ENCODE measurements around the gene SUN5.

The SUN5 gene

GRCh38 chr20:33024609-33025317 lies 20.5 kb upstream of the SUN5 start:
- Histone ChIP-seq H3K79me2 (ENCODE audit: control insufficient read depth, low read length) (no peaks in the 10 kb centered on the region), H3K36me3 (ENCODE audit: control insufficient read depth, low read length) (no peaks in the 10 kb centered on the region), H3K27ac (ENCODE audit: low read depth, low read length) (no peak overlapping the region), H3K4me2 (ENCODE audit: low read length) (no peak overlapping the region), H3K4me3 (ENCODE audit: low read length) (no peak overlapping the region), H3K4me1 (ENCODE audit: control insufficient read depth, low read length) (no peaks in the 10 kb centered on the region), H3K27me3 (ENCODE audit: control insufficient read depth, low read length) (no peaks in the 10 kb centered on the region), H3K9me2 (replicated peaks; ENCODE audit: control insufficient read depth, low read length) (no peaks in the 10 kb centered on the region), H3K9me3 (ENCODE audit: control insufficient read depth, insufficient read depth, low read length) (no peaks in the 10 kb centered on the region), H4K20me1 (ENCODE audit: control insufficient read depth, insufficient read depth, low read depth, low read length) (no peaks in the 10 kb centered on the region), H3F3A (ENCODE audit: control insufficient read depth, insufficient read depth) (no peaks in the 10 kb centered on the region)
- TF ChIP-seq CTCF (IDR thresholded peaks at IDR 0.05; ENCODE audit: low read depth, low read length, poor library complexity, severe bottlenecking): no peak

GRCh38 chr20:33024243-33024560 lies 20.0 kb upstream of the SUN5 start:
- Histone ChIP-seq H3K4me2 (ENCODE audit: low read length) (no peak overlapping the region), H3K36me3 (ENCODE audit: control insufficient read depth, low read length) (no peaks in the 10 kb centered on the region), H3K9me3 (ENCODE audit: control insufficient read depth, insufficient read depth, low read length) (no peaks in the 10 kb centered on the region), H3K9me2 (replicated peaks; ENCODE audit: control insufficient read depth, low read length) (no peaks in the 10 kb centered on the region), H3K27me3 (ENCODE audit: control insufficient read depth, low read length) (no peaks in the 10 kb centered on the region), H3K27ac (ENCODE audit: low read depth, low read length) (no peak overlapping the region), H3K4me3 (ENCODE audit: low read length) (no peak overlapping the region), H4K20me1 (ENCODE audit: control insufficient read depth, insufficient read depth, low read depth, low read length) (no peaks in the 10 kb centered on the region), H3K79me2 (ENCODE audit: control insufficient read depth, low read length) (no peaks in the 10 kb centered on the region), H3K4me1 (ENCODE audit: control insufficient read depth, low read length) (no peaks in the 10 kb centered on the region), H3F3A (ENCODE audit: control insufficient read depth, insufficient read depth) (no peaks in the 10 kb centered on the region)
- TF ChIP-seq CTCF (IDR thresholded peaks at IDR 0.05; ENCODE audit: low read depth, low read length, poor library complexity, severe bottlenecking): no peak

- Histone ChIP-seq H3K27ac (ENCODE audit: low read depth, low read length) (no peak overlapping the region), H3K27me3 (ENCODE audit: control insufficient read depth, low read length) (no peaks in the 10 kb centered on the region), H3K4me2 (ENCODE audit: low read length) (no peak overlapping the region), H3K79me2 (ENCODE audit: control insufficient read depth, low read length) (no peaks in the 10 kb centered on the region), H3F3A (ENCODE audit: control insufficient read depth, insufficient read depth) (no peaks in the 10 kb centered on the region), H3K36me3 (ENCODE audit: control insufficient read depth, low read length) (no peaks in the 10 kb centered on the region), H3K9me3 (ENCODE audit: control insufficient read depth, insufficient read depth, low read length) (no peaks in the 10 kb centered on the region), H4K20me1 (ENCODE audit: control insufficient read depth, insufficient read depth, low read depth, low read length) (no peaks in the 10 kb centered on the region), H3K9me2 (replicated peaks; ENCODE audit: control insufficient read depth, low read length) (no peaks in the 10 kb centered on the region), H3K4me3 (ENCODE audit: low read length) (no peak overlapping the region), H3K4me1 (ENCODE audit: control insufficient read depth, low read length) (no peaks in the 10 kb centered on the region)
- TF ChIP-seq CTCF (IDR thresholded peaks at IDR 0.05; ENCODE audit: low read depth, low read length, poor library complexity, severe bottlenecking) (no peak), EZH2phosphoT487 (IDR thresholded peaks at IDR 0.05; ENCODE audit: borderline replicate concordance, low read length) (no peak)
These were observed 19.4 kb upstream of the SUN5 start for GRCh38 chr20:33023439-33024242.

All from DOHH2 (cell line).